ENCODE results near the gene ACAD8.
A peak's percentile ranks its signal among the peaks of the same experiment; 100 is the strongest.

The ACAD8 gene

DNA sequence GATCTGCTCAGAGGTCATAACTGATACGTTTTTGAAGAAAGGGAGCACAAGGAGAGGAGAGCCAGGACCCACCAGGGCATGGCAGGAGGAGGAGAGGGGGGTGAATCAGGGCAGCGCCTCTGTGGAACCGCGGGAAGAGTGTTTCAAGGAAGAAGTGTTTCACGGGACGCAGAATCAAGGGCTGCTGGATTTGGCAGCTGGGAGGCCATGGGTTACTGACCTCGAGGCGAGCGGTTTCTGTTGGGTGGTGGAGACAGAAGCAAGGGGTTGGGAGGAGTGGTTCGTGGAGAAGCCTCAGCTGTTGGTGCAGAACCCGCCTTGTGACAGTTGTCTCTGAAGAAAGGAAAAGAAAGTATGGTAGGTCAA lies 15.8 kb upstream of the ACAD8 start:
- TF ChIP-seq, protein P1, sequence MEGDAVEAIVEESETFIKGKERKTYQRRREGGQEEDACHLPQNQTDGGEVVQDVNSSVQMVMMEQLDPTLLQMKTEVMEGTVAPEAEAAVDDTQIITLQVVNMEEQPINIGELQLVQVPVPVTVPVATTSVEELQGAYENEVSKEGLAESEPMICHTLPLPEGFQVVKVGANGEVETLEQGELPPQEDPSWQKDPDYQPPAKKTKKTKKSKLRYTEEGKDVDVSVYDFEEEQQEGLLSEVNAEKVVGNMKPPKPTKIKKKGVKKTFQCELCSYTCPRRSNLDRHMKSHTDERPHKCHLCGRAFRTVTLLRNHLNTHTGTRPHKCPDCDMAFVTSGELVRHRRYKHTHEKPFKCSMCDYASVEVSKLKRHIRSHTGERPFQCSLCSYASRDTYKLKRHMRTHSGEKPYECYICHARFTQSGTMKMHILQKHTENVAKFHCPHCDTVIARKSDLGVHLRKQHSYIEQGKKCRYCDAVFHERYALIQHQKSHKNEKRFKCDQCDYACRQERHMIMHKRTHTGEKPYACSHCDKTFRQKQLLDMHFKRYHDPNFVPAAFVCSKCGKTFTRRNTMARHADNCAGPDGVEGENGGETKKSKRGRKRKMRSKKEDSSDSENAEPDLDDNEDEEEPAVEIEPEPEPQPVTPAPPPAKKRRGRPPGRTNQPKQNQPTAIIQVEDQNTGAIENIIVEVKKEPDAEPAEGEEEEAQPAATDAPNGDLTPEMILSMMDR (IDR thresholded peaks at IDR 0.05; ENCODE audit: control insufficient read depth, insufficient read depth, low read depth, low read length, missing control alignments) = no peak
- no peak overlapping the region for H3K4me3 ChIP-seq (ENCODE audit: control insufficient read depth, low read depth, low read length)
- DNase-seq (ENCODE audit: low read depth) = no peak

DNA sequence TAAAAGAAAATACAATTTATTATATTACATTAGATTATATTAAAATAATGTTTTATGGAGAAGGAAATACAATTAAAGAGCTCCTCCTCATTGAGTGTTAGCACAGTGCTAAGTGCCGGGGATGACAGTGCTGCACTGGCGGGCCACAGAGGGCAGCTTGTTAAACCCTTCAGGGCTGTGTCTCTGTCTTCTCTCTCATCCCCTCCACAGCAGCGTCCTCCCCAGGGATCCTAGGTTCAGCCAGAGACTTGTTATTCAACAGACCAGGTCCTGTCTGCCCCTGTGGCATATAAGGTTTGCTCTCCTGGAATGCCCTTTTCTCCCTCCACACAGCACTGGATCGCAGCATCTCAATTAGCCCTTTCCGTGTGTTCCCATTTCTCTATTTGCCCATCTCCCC lies 14.4 kb upstream of the ACAD8 start:
- TF ChIP-seq, protein P1 (IDR thresholded peaks at IDR 0.05; ENCODE audit: control insufficient read depth, insufficient read depth, low read depth, low read length, missing control alignments) = no peak
- H3K4me3 ChIP-seq (ENCODE audit: control insufficient read depth, low read depth, low read length) = no peak overlapping the region
- no peak for DNase-seq (ENCODE audit: low read depth)

DNA sequence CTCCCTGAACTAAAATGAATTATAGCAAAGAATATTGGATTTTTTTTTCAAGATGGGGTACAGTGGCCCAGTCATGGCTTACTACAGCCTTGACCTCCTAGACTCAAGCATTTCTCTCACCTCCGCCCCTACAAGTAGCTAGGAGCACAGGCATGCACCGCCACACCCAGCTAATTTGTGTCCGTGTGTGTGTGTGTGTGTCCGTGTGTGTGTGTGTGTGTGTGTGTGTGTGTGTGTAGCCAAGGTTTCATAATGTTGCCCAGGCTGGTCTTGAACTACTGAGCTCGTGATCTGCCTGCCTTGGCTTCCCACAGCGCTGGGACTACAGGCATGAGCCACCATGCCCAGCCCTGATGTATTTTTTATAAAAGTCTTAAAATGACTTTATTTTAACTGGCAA lies 12.8 kb upstream of the ACAD8 start:
- no peak overlapping the region for H3K4me3 ChIP-seq (ENCODE audit: control insufficient read depth, low read depth, low read length)
- TF ChIP-seq, protein P1 (IDR thresholded peaks at IDR 0.05; ENCODE audit: control insufficient read depth, insufficient read depth, low read depth, low read length, missing control alignments) = no peak
- DNase-seq (ENCODE audit: low read depth) = no peak

DNA sequence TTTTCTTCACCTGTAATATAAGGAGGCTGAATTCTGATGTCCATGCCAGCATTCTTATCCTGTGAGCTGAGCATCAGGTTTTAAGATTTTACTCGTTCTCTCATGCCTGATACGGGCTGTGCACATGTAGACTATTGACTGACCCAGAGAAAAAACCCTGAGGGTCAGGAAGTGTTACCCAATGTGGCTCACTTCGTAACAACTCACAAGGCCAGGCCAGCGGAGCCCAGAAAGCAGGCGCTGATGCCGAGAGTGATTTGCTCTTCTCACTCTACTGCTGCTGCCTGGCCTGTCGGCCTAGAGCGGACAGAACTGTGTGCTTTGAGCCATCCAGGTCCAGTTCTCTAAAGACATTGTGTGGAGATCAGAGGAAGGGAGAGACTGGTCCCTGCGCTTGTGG lies 11.0 kb upstream of the ACAD8 start:
- no peak overlapping the region for H3K4me3 ChIP-seq (ENCODE audit: control insufficient read depth, low read depth, low read length)
- DNase-seq (ENCODE audit: low read depth) = no peak
- TF ChIP-seq, protein P1 (IDR thresholded peaks at IDR 0.05; ENCODE audit: control insufficient read depth, insufficient read depth, low read depth, low read length, missing control alignments) = no peak

DNA sequence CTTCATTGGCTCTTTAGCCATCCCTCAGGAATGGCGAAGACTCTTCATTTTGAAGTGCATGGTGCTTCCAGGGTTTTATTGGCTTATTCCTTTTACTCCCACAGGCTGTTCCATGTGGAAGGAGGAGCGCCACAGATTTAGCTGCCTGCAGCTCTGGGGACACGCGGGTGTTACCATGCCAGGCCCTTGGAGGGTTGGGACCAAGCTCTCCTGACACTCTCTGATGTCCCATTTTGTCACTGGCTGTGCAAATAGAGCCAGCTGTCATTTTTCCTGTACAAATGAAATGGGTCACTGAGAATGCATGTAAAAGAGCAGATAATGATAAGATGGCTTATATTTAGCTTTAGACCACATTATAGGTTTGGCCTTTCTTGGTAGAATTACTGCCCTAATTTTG lies 9.5 kb upstream of the ACAD8 start:
- no peak for DNase-seq (ENCODE audit: low read depth)
- TF ChIP-seq, protein P1 (IDR thresholded peaks at IDR 0.05; ENCODE audit: control insufficient read depth, insufficient read depth, low read depth, low read length, missing control alignments) = no peak
- H3K4me3 ChIP-seq (ENCODE audit: control insufficient read depth, low read depth, low read length) = no peak overlapping the region

DNA sequence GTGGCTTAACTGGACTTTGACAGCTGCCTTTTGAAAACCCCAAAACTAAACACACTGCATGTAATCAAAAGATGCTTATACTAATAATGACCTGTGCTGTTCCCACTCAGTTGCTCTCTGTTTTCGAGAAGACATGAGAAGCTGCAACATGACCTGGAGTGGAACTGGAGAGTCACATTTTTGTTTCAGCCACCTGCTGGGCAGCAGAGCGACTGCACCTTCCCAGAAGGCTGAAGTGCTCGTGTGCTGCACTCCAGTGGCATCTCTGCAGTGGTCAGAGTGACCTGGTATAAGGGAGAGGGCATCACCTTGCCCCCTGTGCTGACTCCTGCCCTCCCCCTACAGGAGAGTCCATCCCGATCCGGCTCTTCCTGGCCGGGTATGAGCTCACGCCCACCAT lies 8.8 kb upstream of the ACAD8 start:
- TF ChIP-seq, protein P1 (IDR thresholded peaks at IDR 0.05; ENCODE audit: control insufficient read depth, insufficient read depth, low read depth, low read length, missing control alignments) = peak; percentile 54
- no peak overlapping the region for H3K4me3 ChIP-seq (ENCODE audit: control insufficient read depth, low read depth, low read length)
- DNase-seq (ENCODE audit: low read depth) = no peak

DNA sequence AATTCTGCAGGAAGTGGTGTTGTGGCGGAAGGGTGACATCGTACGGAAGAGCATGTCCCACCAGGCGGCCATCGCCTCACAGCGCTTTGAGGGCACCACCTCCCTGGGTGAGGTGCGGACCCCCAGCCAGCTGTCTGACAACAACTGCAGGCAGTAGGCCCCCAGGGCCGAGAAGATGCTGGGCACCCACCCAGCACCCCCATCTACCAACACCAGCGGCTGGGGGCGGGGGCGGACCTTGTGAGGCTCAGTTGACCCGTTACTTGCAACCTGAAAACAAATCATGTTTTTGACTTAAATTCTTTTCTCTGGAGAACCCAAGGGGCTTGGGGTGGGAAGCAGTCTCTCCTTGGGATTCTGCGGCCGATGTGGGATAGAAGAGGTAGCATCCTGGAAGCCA lies 7.9 kb upstream of the ACAD8 start:
- H3K4me3 ChIP-seq (ENCODE audit: control insufficient read depth, low read depth, low read length) = no peak overlapping the region

More for the DNA sequence above, 7.9 kb upstream of the ACAD8 start:
- TF ChIP-seq, protein P1 (IDR thresholded peaks at IDR 0.05; ENCODE audit: control insufficient read depth, insufficient read depth, low read depth, low read length, missing control alignments) = no peak
- DNase-seq (ENCODE audit: low read depth) = no peak

Measured in AG09309 (cell line).